Measurements from ENCODE around the gene SLC46A1.

Gene SLC46A1

GRCh38 chr17:28346199-28346580, 59.8 kb downstream of the SLC46A1 start:
- Histone ChIP-seq H3K9ac (ENCODE audit: low read depth, low read length, poor library complexity, severe bottlenecking) (no peak overlapping the region), H3K4me2 (ENCODE audit: low read depth, low read length, poor library complexity, severe bottlenecking) (no peak overlapping the region), H3K9me3 (ENCODE audit: insufficient read depth, low read depth, low read length) (no peaks in the 10 kb centered on the region), H3K9me2 (replicated peaks; ENCODE audit: low read depth, low read length) (no peaks in the 10 kb centered on the region), H3K4me1 (ENCODE audit: insufficient read depth, low read length, poor library complexity, severe bottlenecking) (no peaks in the 10 kb centered on the region), H4K20me1 (ENCODE audit: insufficient read depth, low read length, poor library complexity, severe bottlenecking) (no peaks in the 10 kb centered on the region), H3F3A (ENCODE audit: low read depth) (no peaks in the 10 kb centered on the region), H3K27me3 (ENCODE audit: insufficient read depth, low read length, poor library complexity, severe bottlenecking) (no peaks in the 10 kb centered on the region), H3K79me2 (ENCODE audit: insufficient read depth, low read length) (no peaks in the 10 kb centered on the region), H3K36me3 (ENCODE audit: insufficient read depth, low read length) (peaks cover 43% of the 10 kb centered on the region; the same call in 1 of the 2 replicates), H3K4me3 (ENCODE audit: low read length, poor library complexity, severe bottlenecking) (no peak overlapping the region), H2AFZ (ENCODE audit: low read length) (no peak overlapping the region)
- TF ChIP-seq EZH2phosphoT487 (IDR thresholded peaks at IDR 0.05; ENCODE audit: borderline replicate concordance) (no peak), CTCF (conservative IDR thresholded peaks at IDR 0.05; ENCODE audit: low read length) (no peak)

- Histone ChIP-seq H3K9me3 (ENCODE audit: insufficient read depth, low read depth, low read length) (no peaks in the 10 kb centered on the region), H3F3A (ENCODE audit: low read depth) (no peaks in the 10 kb centered on the region), H3K79me2 (ENCODE audit: insufficient read depth, low read length) (no peaks in the 10 kb centered on the region), H3K27me3 (ENCODE audit: insufficient read depth, low read length, poor library complexity, severe bottlenecking) (no peaks in the 10 kb centered on the region), H3K4me3 (ENCODE audit: low read length, poor library complexity, severe bottlenecking) (no peak overlapping the region), H4K20me1 (ENCODE audit: insufficient read depth, low read length, poor library complexity, severe bottlenecking) (no peaks in the 10 kb centered on the region), H3K9ac (ENCODE audit: low read depth, low read length, poor library complexity, severe bottlenecking) (no peak overlapping the region), H3K36me3 (ENCODE audit: insufficient read depth, low read length) (peaks cover 39% of the 10 kb centered on the region; the same call in 1 of the 2 replicates), H2AFZ (ENCODE audit: low read length) (no peak overlapping the region), H3K4me2 (ENCODE audit: low read depth, low read length, poor library complexity, severe bottlenecking) (no peak overlapping the region), H3K9me2 (replicated peaks; ENCODE audit: low read depth, low read length) (no peaks in the 10 kb centered on the region), H3K4me1 (ENCODE audit: insufficient read depth, low read length, poor library complexity, severe bottlenecking) (no peaks in the 10 kb centered on the region)
- no peak for TF ChIP-seq EZH2phosphoT487 (IDR thresholded peaks at IDR 0.05; ENCODE audit: borderline replicate concordance)
- no peak for TF ChIP-seq CTCF (conservative IDR thresholded peaks at IDR 0.05; ENCODE audit: low read length)
These were observed 60.4 kb downstream of the SLC46A1 start for GRCh38 chr17:28345419-28346198.
